Endothelial cell of umbilical vein (primary cell): ENCODE results near the gene ZNF146.
"Not testable (repeated sequence)": the region's sequence is repeated elsewhere in the genome, so short reads cannot be mapped to it uniquely, and the experiment has no call there.

Experiments used
- CTCF ChIP-seq, 2 donors: IDR thresholded peaks; 1 replicate in 1 of 2; 2 replicates in 1 of 2; pipeline ENCODE4 v1.5.1; 2011; ENCODE audit warnings: low read length in 2 of 2, mild to moderate bottlenecking in 2 of 2, moderate library complexity in 2 of 2, control low read depth in 1 of 2, inconsistent platforms in 1 of 2, low read depth in 1 of 2; ENCODE audit not compliant: insufficient read depth in 1 of 2; ENCODE audit errors: extremely low read depth in 1 of 2
- EZH2 ChIP-seq: IDR thresholded peaks from 2 replicates; pipeline ENCODE4 v1.6.1; 2012; ENCODE audit warnings: borderline replicate concordance, low read depth, mild to moderate bottlenecking, moderate library complexity, low read length, inconsistent platforms; ENCODE audit not compliant: severe bottlenecking
- FOS ChIP-seq: IDR thresholded peaks from 2 replicates; pipeline ENCODE4 v1.6.1; 2011; ENCODE audit warnings: mild to moderate bottlenecking, low read length, moderate library complexity, borderline replicate concordance; ENCODE audit not compliant: insufficient read depth
- GATA2 ChIP-seq: IDR thresholded peaks from 2 replicates; pipeline ENCODE4 v1.7.0; 2011; ENCODE audit warnings: low read depth, mild to moderate bottlenecking, moderate library complexity, mixed read lengths, low read length; ENCODE audit not compliant: insufficient read length, insufficient read depth
- JUN ChIP-seq: IDR thresholded peaks from 2 replicates; pipeline ENCODE4 v1.6.1; 2011; ENCODE audit warnings: borderline replicate concordance, low read depth; ENCODE audit not compliant: insufficient read length, insufficient read depth
- MAX ChIP-seq: IDR thresholded peaks from 2 replicates; pipeline ENCODE4 v1.6.1; 2011; ENCODE audit not compliant: insufficient read depth, insufficient read length
- MYC ChIP-seq: IDR thresholded peaks from one replicate; pipeline ENCODE4 v1.6.1; 2011; ENCODE audit warnings: mild to moderate bottlenecking, low read depth, low read length
- POLR2A ChIP-seq: IDR thresholded peaks from 2 replicates; pipeline ENCODE4 v1.6.1; 2012; ENCODE audit warnings: low read depth, mild to moderate bottlenecking, control low read depth, low read length
- POLR2AphosphoS5 ChIP-seq: IDR thresholded peaks from 2 replicates; pipeline ENCODE4 v1.6.1; 2012; ENCODE audit warnings: low read depth, mild to moderate bottlenecking, control low read depth, low read length, moderate library complexity; ENCODE audit not compliant: insufficient read depth

GRCh38 chr19:36233626-36234025 lies 18.7 kb downstream of the ZNF146 start:
- TF ChIP-seq CTCF (IDR thresholded peaks at IDR 0.05; ENCODE audit: extremely low read depth in 1 of 2, insufficient read depth in 1 of 2, low read depth in 1 of 2, low read length in 2 of 2); POLR2A; FOS; POLR2AphosphoS5; JUN; MAX; EZH2; MYC; GATA2: not testable (repeated sequence)
